GM18505 (cell line): Measurements from ENCODE around the gene GPATCH3.
"Not testable (repeated sequence)": the region's sequence is repeated elsewhere in the genome, so short reads cannot be mapped to it uniquely, and the experiment has no call there.

Source experiments
- ATAC-seq: cut with Tn5 transposase; IDR thresholded peaks from one replicate; pipeline ENCODE4 v1.9.1; 2021; ENCODE audit not compliant: unreplicated experiment
- POLR2A ChIP-seq: IDR thresholded peaks from 4 replicates; pipeline ENCODE4 v1.6.1; 2011; ENCODE audit warnings: borderline replicate concordance; ENCODE audit not compliant: insufficient read depth, insufficient read length; ENCODE audit errors: extremely low read depth

The GPATCH3 gene

DNA sequence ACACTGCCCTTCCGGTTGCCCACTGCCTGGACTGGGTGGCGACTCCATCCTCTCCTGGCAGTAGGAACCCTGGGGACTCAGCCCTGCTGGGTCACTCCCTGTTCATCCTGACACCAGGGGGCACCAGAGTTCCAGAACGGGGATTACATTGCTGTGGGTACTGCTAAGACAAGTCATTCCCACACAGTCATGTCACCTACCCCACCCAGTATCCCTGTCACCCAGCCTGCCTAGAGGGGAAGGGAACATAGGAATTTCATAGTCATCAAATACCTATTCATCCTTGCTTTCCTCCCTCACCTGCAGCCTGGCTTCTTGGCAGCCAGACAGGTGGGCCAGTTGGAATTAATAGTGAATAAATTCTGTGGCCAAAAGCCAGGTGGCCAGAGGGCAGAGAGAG lies 47.1 kb downstream of the GPATCH3 start:
- peak; percentile 32 for TF ChIP-seq POLR2A
- no peak for ATAC-seq

DNA sequence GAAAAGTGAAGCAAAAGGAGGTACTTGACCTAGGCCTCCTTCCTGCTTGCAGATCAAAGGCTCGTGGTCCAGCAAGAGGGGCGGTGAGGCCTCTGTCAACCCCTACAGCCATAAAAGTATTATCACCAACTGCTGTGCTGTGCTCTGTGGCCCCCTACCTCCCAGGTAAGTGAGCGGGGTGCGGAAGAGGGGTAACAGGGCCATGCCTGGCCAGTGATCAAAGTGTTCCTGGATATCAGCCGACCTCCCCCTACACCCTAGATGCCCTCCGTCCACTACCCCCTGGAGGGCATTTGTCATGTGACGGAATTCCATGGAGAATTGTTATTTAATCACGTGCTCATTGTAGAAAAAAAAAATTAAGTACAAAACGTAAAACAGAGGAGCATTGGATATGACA lies 47.6 kb downstream of the GPATCH3 start:
- no peak for ATAC-seq
- no peak for TF ChIP-seq POLR2A

DNA sequence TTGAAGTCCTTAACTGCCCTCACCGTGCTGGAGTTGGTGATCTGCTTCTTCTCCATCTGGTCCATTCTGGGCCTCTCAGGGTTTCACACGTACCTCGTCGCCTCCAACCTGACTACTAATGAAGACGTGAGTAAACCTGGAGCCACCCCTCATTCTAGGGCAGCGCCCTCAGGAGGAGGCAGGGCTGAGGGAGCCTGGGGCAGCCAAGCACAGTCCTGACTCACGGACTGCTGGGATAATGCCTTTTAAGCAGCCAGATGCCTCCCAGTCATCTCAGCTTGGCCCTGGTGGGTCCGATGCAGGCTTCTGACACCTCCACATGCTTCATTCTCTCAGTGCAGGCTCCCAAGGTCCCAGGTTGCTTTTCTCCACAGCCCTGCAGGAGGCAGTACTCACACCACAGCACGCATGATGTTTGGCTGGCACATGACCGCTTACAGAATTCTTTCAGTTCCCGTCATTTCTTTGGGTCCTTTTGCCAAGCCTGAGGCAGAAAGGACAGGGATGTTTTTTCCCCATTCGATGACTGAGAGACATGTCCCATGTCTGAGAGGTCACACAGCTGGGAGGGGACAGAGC lies 49.1 kb downstream of the GPATCH3 start:
- ATAC-seq, result no peak
- no peak for TF ChIP-seq POLR2A

DNA sequence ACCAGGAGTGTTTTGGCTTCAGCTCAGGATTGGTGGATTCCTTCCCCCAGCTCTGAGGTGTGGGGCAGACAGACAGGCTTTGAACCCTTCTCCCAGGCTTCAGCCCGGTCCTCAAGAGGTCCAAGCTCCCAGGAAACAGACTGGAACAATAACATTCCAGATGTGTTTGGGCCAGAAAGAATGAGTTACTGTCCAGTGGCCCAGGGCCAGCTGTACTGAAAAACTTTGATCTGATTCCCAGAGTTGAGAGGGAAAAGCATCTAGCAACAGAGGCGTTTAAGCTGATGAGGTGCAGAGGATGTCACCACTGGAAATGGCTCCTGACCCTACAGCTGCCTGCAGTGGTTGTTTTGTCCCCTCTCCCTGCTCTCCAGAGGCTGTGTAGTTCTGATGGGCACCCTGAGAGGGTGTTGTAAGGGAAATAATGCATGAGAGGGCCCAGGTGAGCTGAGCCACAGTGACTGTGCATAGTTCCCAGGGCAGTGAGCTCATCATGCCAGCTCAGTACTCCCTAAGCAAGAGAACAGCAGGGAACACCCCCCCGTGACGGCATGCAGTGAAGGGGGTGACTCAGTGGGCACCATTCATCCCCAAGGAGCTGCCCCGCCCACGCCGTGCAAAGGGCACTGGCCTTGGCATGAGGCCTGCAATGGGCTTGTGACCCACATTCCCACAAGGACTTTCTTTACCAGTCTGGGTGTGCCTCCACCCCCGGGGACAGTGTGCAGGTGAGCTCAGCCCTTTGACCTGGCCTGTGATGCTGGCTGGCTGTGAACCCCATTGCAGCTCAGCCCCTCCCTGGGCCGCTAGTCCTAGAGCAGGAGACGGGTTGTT lies 51.1 kb downstream of the GPATCH3 start:
- no peak for TF ChIP-seq POLR2A
- ATAC-seq, result no peak

DNA sequence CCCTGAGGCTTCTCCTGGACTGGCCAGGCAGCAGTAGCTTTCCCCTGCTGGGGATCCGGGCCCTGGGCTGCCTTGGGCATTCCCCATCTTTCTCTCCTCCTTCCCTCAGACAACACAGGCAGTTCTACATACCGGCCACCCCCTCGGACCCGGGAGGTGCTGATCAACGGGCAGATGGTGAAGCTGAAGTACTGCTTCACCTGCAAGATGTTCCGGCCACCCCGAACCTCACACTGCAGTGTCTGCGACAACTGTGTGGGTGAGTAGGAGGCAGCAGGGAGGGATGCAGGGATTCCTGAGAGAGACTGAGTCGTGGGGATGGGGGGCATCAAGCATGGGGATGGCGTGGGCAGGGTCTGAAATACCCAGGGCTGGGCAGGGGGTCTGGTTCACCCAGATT lies 51.8 kb downstream of the GPATCH3 start:
- ATAC-seq, result no peak
- no peak for TF ChIP-seq POLR2A

DNA sequence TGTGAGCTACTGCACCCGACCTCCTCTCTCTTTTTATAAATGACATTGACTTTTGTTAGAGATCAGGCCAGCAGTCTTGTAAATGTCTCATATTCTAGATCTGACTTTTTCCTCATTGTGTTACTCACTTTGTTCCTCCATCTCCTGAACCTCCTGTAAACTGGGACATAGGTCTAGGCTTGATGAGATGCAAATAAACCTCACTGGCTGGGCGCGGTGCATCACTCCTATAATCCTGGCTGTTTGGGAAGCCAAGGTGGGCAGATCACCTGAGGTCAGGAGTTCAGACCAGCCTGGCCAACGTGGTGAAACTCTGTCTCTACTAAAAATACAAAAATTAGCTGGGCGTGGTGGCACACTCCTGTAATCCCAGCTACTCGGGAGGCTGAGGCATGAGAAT lies 52.4 kb downstream of the GPATCH3 start:
- not testable (repeated sequence) for ATAC-seq

DNA sequence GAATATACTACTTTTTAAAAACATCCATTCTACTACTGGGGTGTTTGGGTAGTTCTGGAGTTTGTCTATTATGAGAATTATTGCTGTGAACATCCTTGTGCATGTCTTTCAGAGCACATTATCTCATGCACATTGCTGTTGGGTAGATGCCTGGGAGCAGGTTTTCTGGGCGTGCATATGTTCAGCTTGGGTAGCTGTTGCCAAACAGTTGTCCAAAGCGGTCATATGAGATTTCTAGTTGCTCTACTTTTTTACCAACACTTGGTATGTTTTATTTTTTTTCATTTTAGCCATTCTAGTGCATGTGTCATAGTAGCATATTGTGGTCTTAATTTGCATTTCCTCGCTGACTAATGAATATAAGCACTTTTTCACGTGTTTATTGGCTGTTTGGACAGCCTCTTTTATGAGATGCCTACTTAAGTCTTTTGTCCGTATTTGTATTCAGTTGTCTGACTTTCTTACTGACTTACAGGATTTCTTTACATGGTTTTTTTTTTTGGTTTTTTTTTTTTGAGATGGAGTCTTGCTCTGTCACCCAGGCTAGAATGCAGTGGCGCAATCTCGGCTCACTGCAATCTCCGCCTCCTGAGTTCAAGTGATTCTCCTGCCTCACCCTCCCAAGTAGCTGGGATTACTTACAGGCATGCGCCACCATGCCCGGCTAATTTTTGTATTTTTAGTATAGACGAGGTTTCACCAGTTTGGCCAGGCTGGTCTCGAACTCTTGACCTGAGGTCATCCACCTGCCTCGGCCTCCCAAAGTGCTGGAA lies 55.7 kb downstream of the GPATCH3 start:
- ATAC-seq, result no peak
- TF ChIP-seq POLR2A, result no peak
